ENCODE results near the gene TAF15. TPM values are rescaled to one million over a fixed set of nuclear protein-coding genes. Genes with fewer than 3 reads are reported as not detected.

TAF15 gene
- total RNA-seq, 2 experiments from 2014 or later = 316 to 330 TPM

- CTCF ChIA-PET = interaction anchor here (1.2 kb wide), 1 partner anchor 20 kb away, joined by 5 read pairs; no protein-coding TSS in a partner anchor
- no peak overlapping the region for H3K27ac Mint-ChIP-seq
- peaks cover 33% of the 10 kb centered on the region for H3K4me1 Mint-ChIP-seq
- POLR2A ChIA-PET = interaction anchor here (0.6 kb wide), 1 partner anchor 15 kb away, joined by 4 read pairs; no protein-coding TSS in a partner anchor
- H3K36me3 Mint-ChIP-seq (ENCODE audit: low read depth) = no peaks in the 10 kb centered on the region
- H3K27me3 Mint-ChIP-seq = no peaks in the 10 kb centered on the region
- no peaks in the 10 kb centered on the region for H3K9me3 Mint-ChIP-seq (ENCODE audit: low read depth)
- DNase-seq (peak; percentile 34), ATAC-seq (peak; percentile 6)
- intact Hi-C loops (cut with DNase I, micrococcal nuclease) = no loop called here
- no peak overlapping the region for H3K4me3 Mint-ChIP-seq
Observed at GRCh38 chr17:35890774-35891155, 81.5 kb downstream of the TAF15 start.

DNA sequence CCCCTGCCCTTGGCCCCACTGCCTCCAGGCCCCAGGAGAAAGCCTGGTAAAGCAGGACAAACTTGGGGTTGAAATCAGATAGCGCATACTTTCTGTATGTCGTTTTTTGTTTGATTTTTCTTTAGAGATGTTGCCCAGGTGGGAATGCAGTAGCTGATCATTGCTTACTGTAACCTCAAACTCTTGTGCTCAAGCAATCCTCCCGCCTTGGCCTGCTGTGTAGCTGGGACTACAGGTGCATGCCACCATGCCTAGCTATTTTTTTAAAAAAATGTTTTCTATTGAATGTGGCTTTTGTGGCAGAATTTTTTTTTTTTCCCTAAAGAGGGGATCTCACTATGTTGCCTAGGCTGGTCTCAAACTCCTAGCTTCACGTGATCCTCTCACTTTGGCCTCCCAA is 82.0 kb downstream of the TAF15 start:
- no peak overlapping the region for H3K4me3 Mint-ChIP-seq
- ATAC-seq (no peak), DNase-seq (no peak)
- H3K27me3 Mint-ChIP-seq = no peaks in the 10 kb centered on the region
- H3K27ac Mint-ChIP-seq = no peak overlapping the region
- ChIA-PET CTCF (interaction anchor here (1.2 kb wide), 1 partner anchor 20 kb away, joined by 5 read pairs; no protein-coding TSS in a partner anchor), POLR2A (interaction anchor here (0.6 to 0.7 kb wide), 2 partner anchors 16 to 22 kb away, joined by 4 to 8 read pairs; no protein-coding TSS in a partner anchor)
- no peaks in the 10 kb centered on the region for H3K36me3 Mint-ChIP-seq (ENCODE audit: low read depth)
- H3K4me1 Mint-ChIP-seq = peaks cover 36% of the 10 kb centered on the region
- intact Hi-C loops (cut with DNase I, micrococcal nuclease) = no loop called here
- H3K9me3 Mint-ChIP-seq (ENCODE audit: low read depth) = no peaks in the 10 kb centered on the region

GRCh38 chr17:35892091-35893035 is 83.1 kb downstream of the TAF15 start:
- POLR2A ChIA-PET = interaction anchor here (0.7 to 1.1 kb wide), 2 partner anchors 13 to 83 kb away, joined by 3 to 4 read pairs; partner anchors contain the start of gene TAF15
- H3K4me1 Mint-ChIP-seq = peaks cover 38% of the 10 kb centered on the region
- H3K9me3 Mint-ChIP-seq (ENCODE audit: low read depth) = no peaks in the 10 kb centered on the region
- ATAC-seq = peak; percentile 74
- intact Hi-C loops (cut with DNase I, micrococcal nuclease) = no loop called here
- H3K27me3 Mint-ChIP-seq = no peaks in the 10 kb centered on the region
- peak; percentile 76 for DNase-seq
- H3K4me3 Mint-ChIP-seq = no peak overlapping the region
- H3K27ac Mint-ChIP-seq = peak overlapping the region; percentile 71
- CTCF ChIA-PET = interaction anchor here (0.6 to 1.4 kb wide), 5 partner anchors 9 to 46 kb away, joined by 3 to 4 read pairs (median 3); no protein-coding TSS in a partner anchor
- H3K36me3 Mint-ChIP-seq (ENCODE audit: low read depth) = no peaks in the 10 kb centered on the region

DNA sequence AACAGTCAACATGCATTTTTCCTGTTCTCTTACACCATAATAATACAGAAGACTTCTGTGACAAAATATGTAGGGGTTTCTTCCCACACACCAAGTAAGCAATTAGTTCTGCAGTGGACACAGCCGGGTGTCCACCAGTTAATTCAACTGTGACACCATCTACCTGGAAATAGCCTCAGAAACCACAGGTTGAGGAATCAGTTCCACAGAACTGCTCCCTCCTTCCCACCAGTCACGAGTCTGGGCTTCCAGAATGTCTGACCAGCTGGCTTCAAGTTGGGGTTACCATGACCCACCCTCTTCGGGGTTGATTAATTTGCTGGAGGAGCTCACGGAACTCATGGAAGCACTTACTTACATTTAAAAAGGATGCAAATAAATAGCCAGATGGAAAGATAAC is 84.5 kb downstream of the TAF15 start:
- Mint-ChIP-seq H3K36me3 (ENCODE audit: low read depth) (no peaks in the 10 kb centered on the region), H3K27ac (no peak overlapping the region), H3K4me3 (no peak overlapping the region), H3K9me3 (ENCODE audit: low read depth) (no peaks in the 10 kb centered on the region), H3K27me3 (no peaks in the 10 kb centered on the region), H3K4me1 (peaks cover 49% of the 10 kb centered on the region)
- intact Hi-C loops (cut with DNase I, micrococcal nuclease) = no loop called here
- ATAC-seq = no peak
- POLR2A ChIA-PET = no interaction called here
- DNase-seq = no peak
- CTCF ChIA-PET = interaction anchor here (1.4 kb wide), 1 partner anchor 16 kb away, joined by 3 read pairs; no protein-coding TSS in a partner anchor

DNA sequence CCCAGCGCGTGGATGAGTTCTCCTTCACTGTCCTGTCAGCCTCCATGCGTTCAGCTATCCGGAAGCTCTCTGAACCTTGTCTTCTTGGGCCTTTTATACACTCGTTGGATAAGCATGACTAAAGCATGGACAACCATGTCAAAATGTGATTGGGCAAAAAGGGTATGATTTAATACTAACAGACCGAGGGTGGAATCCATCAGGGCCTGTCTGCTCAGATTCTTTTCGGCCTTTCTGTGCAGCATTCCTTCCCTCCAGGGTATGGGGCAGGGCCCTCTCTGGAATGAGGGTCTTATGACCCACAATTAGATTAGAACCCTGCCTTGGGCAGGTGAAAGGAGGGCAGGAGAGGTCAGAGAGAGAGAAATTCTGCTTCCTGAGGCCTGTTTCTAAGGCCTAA is 84.9 kb downstream of the TAF15 start:
- intact Hi-C loops (cut with DNase I, micrococcal nuclease) = no loop called here
- CTCF ChIA-PET = no interaction called here

DNA sequence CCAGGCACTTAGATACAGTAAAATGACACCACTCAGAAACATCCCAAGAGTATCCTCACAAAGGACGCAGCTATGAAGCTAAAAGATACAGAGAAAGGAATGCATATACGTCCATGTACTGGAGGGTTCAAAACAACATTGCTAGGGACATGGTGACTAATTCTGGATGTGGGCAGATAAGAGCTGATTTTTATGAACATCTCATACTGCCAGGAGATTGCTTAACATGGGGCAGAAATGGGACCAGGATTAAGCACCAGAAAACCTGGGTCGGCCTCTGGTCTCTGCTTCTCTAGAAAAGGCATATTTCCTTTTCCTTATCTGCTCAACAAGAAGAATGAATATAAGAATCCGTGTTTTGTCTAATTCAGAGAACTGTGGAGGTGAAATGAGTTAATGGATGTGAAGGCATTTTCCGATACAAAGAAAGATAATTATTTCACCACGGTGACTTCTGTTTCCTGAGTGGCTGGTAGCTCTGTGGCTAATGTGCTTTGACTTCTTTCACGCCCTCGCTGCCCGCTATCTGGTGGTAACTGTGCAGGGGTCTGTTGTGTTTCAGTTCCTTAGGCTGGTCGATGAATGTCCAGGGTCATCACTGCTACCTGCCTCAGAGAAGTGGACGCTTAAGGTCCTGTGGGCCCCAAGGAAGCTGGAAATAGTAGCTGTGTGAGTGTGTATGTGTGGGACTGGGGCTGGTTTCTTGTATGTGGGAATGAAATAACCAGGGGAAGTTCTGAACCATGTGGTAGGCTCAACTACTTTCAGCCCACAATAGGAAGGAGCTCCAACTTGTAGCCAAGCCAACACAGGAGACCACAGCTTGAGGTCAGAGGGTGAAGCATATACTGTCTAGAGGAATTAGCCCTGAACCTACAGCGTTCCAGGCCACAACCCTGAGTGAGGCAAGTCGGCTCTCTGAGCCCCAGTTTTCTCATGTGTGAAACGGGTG is 86.6 kb downstream of the TAF15 start:
- no peak overlapping the region for H3K4me3 Mint-ChIP-seq

More for the DNA sequence above, 84.9 kb downstream of the TAF15 start:
- Mint-ChIP-seq H3K4me1 (peaks cover 50% of the 10 kb centered on the region), H3K9me3 (ENCODE audit: low read depth) (no peaks in the 10 kb centered on the region), H3K27me3 (no peaks in the 10 kb centered on the region), H3K4me3 (no peak overlapping the region), H3K27ac (no peak overlapping the region), H3K36me3 (ENCODE audit: low read depth) (no peaks in the 10 kb centered on the region)
- POLR2A ChIA-PET = no interaction called here
- DNase-seq (no peak), ATAC-seq (no peak)

More for the DNA sequence above, 86.6 kb downstream of the TAF15 start:
- Mint-ChIP-seq H3K9me3 (ENCODE audit: low read depth) (no peaks in the 10 kb centered on the region), H3K4me1 (peaks cover 41% of the 10 kb centered on the region), H3K36me3 (ENCODE audit: low read depth) (no peaks in the 10 kb centered on the region), H3K27ac (peak overlapping the region; percentile 65), H3K27me3 (no peaks in the 10 kb centered on the region)
- intact Hi-C loops (cut with DNase I, micrococcal nuclease) = no loop called here
- ChIA-PET POLR2A (interaction anchor here (0.7 to 1.0 kb wide), 2 partner anchors 14 to 15 kb away, joined by 3 to 4 read pairs; no protein-coding TSS in a partner anchor), CTCF (interaction anchor here (0.6 to 1.2 kb wide), 2 partner anchors 12 to 587 kb away, joined by 3 to 4 read pairs; no protein-coding TSS in a partner anchor)
- peak; percentile 47 for DNase-seq
- peak; percentile 52 for ATAC-seq

Other genes starting within 250 kb of the TAF15 start
- gene SLFN14, start 248.7 kb upstream of the TAF15 start, total RNA-seq = not detected
- 1 to 10 TPM; 5.7 to 6.1 TPM for gene PEX12, start 230.9 kb upstream of the TAF15 start, total RNA-seq
- gene AP2B1, start 222.2 kb upstream of the TAF15 start, total RNA-seq = 100 to 1,000 TPM; 166 to 184 TPM
- gene RASL10B, start 77.8 kb upstream of the TAF15 start, total RNA-seq = 1 to 10 TPM; 2.7 to 4.0 TPM
- gene GAS2L2, start 56.2 kb upstream of the TAF15 start, total RNA-seq = under 1 TPM in 1 of 2 experiments, not detected in 1; 0.07 TPM
- gene C17orf50, start 48.6 kb upstream of the TAF15 start, total RNA-seq = not detected
- under 1 TPM in 1 of 2 experiments, not detected in 1; 0.09 TPM for gene MMP28, start 13.8 kb upstream of the TAF15 start, total RNA-seq
- under 1 TPM in 1 of 2 experiments, not detected in 1; 0.18 TPM for gene HEATR9, start 59.4 kb downstream of the TAF15 start, total RNA-seq
- gene CCL5, start 70.9 kb downstream of the TAF15 start, total RNA-seq = 10 to 100 TPM; 33.1 to 50.4 TPM
- gene RDM1, start 121.3 kb downstream of the TAF15 start, total RNA-seq = 1 to 10 TPM; 4.4 to 6.5 TPM
- not detected for gene LYZL6, start 134.2 kb downstream of the TAF15 start, total RNA-seq
- not detected for gene CCL16, start 172.0 kb downstream of the TAF15 start, total RNA-seq
- gene CCL14, start 177.2 kb downstream of the TAF15 start, total RNA-seq = not detected
- not detected for gene CCL15, start 192.1 kb downstream of the TAF15 start, total RNA-seq
- not detected for gene CCL23, start 208.5 kb downstream of the TAF15 start, total RNA-seq